ENCODE data around the gene CLDN12.

- no peak for TF ChIP-seq POLR2AphosphoS5 (IDR thresholded peaks at IDR 0.05; ENCODE audit: low read depth, low read length)
- no peak for TF ChIP-seq CTCF (IDR thresholded peaks at IDR 0.05)
- no peak for TF ChIP-seq REST (IDR thresholded peaks at IDR 0.05; ENCODE audit: insufficient read depth in 1 of 2, low read depth in 2 of 2, low read length in 1 of 2)
These were observed 50.1 kb downstream of the CLDN12 start for GRCh38 chr7:90453259-90453891.
